GM23248 (cell line): ENCODE data around the gene GABRR2.

Experiments
- EZH2 ChIP-seq: fragments of 200-600 bp; sonication (generic); IDR thresholded peaks from 2 replicates; pipeline ENCODE4 v1.6.1; 2018; ENCODE audit warnings: antibody characterized with exemption, mild to moderate bottlenecking; ENCODE audit not compliant: insufficient read depth, poor library complexity, severe bottlenecking
- EZH2phosphoT487 ChIP-seq: fragments of 200-600 bp; sonication (generic); IDR thresholded peaks from 2 replicates; pipeline ENCODE4 v1.6.1; 2018; ENCODE audit warnings: antibody characterized with exemption, moderate library complexity, mild to moderate bottlenecking, low read depth; ENCODE audit not compliant: insufficient read depth

GRCh38 chr6:89269252-89269651 lies 45.8 kb downstream of the GABRR2 start:
- TF ChIP-seq EZH2 (no peak), EZH2phosphoT487 (no peak)
